Hindlimb muscle (tissue), 1 donor: Measurements from ENCODE around the gene C18orf63. TPM values are rescaled to one million over a fixed set of nuclear protein-coding genes. Genes with fewer than 3 reads are reported as not detected.
A peak's percentile ranks its signal among the peaks of the same experiment; 100 is the strongest.
"Not testable (repeated sequence)": the region's sequence is repeated elsewhere in the genome, so short reads cannot be mapped to it uniquely, and the experiment has no call there.

Experiments
- DNase-seq: peaks from one replicate; pipeline ENCODE4 v3.0.0-alpha.2; 2013
- polyA plus RNA-seq: library from polyadenylated mRNA; unstranded; fragments of 120-200 nt; gene quantifications from one replicate; pipeline ENCODE4 v1.2.1, GENCODE V29; 2013; ENCODE audit not compliant: insufficient read length

The C18orf63 gene
- polyA plus RNA-seq, 1 donor: not detected

GRCh38 chr18:74286856-74287255, 28.8 kb upstream of the C18orf63 start:
- no peak for DNase-seq

- no peak for DNase-seq
These were observed 27.6 kb upstream of the C18orf63 start for GRCh38 chr18:74288041-74288440.

GRCh38 chr18:74288730-74289129, 26.9 kb upstream of the C18orf63 start:
- no peak for DNase-seq

- no peak for DNase-seq
These were observed 26.5 kb upstream of the C18orf63 start for GRCh38 chr18:74289137-74289536.

GRCh38 chr18:74290021-74290420, 25.6 kb upstream of the C18orf63 start:
- DNase-seq: no peak

- no peak for DNase-seq
These were observed 24.7 kb upstream of the C18orf63 start for GRCh38 chr18:74290794-74291471.

- DNase-seq: no peak
These were observed 24.2 kb upstream of the C18orf63 start for GRCh38 chr18:74291472-74291770.

- DNase-seq: peak; percentile 99
These were observed 23.7 kb upstream of the C18orf63 start, which contains the start of gene CYB5A for GRCh38 chr18:74291771-74292540. Gene CYB5A (minus strand): TSS chr18:74291963. CDS start chr18:74291875, 88 bp downstream.

- no peak for DNase-seq
These were observed 23.1 kb upstream of the C18orf63 start for GRCh38 chr18:74292541-74292858.

- not testable (repeated sequence) for DNase-seq
These were observed 22.7 kb upstream of the C18orf63 start for GRCh38 chr18:74292982-74293381.

- no peak for DNase-seq
These were observed 21.1 kb upstream of the C18orf63 start for GRCh38 chr18:74294526-74294925.

- DNase-seq: no peak
These were observed 16.5 kb upstream of the C18orf63 start for GRCh38 chr18:74299162-74299561.

- DNase-seq: no peak
These were observed 15.9 kb upstream of the C18orf63 start for GRCh38 chr18:74299746-74300145.

- DNase-seq: no peak
These were observed 12.3 kb upstream of the C18orf63 start for GRCh38 chr18:74303306-74303705.

- DNase-seq: no peak
These were observed 11.7 kb upstream of the C18orf63 start for GRCh38 chr18:74303936-74304335.

- no peak for DNase-seq
These were observed 5.2 kb upstream of the C18orf63 start for GRCh38 chr18:74310411-74310810.

- no peak for DNase-seq
These were observed 4.6 kb upstream of the C18orf63 start for GRCh38 chr18:74311000-74311399.

- DNase-seq: no peak
These were observed 728 bp upstream of the C18orf63 start for GRCh38 chr18:74314759-74315463.

- DNase-seq: no peak
These were observed 875 bp downstream of the C18orf63 start for GRCh38 chr18:74316257-74317170.

- DNase-seq: no peak
These were observed 10.6 kb downstream of the C18orf63 start for GRCh38 chr18:74326231-74326630.

GRCh38 chr18:74326791-74327190, 11.2 kb downstream of the C18orf63 start:
- DNase-seq: not testable (repeated sequence)

GRCh38 chr18:74328206-74328605, 12.6 kb downstream of the C18orf63 start:
- DNase-seq: no peak
